ENCODE measurements around the gene NUDT1.
A peak's percentile ranks its signal among the peaks of the same experiment; 100 is the strongest.

The NUDT1 gene

DNA sequence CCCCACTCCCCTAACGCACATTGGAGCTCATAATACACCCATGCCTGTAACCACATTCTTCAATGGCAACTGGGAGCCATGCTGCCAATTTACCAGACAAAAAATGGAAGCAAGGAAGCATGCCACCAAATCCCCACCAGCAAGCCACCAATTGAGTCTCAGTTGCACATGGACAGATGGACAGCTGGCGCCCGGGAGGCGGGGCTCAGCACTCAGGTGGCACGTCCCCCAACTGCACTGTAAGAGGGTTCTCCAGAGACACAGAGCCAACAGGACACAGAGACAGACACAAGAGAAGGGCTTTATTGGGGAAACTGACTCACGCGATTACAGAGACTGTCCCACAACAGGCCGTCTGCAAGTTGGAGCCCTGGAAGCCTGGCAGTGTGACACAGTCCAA is 11.8 kb upstream of the NUDT1 start:
- H3K4me3 ChIP-seq (ENCODE audit: low read length), result no peak overlapping the region
- DNase-seq (ENCODE audit: low read depth), result no peak
- TF ChIP-seq, protein P1, sequence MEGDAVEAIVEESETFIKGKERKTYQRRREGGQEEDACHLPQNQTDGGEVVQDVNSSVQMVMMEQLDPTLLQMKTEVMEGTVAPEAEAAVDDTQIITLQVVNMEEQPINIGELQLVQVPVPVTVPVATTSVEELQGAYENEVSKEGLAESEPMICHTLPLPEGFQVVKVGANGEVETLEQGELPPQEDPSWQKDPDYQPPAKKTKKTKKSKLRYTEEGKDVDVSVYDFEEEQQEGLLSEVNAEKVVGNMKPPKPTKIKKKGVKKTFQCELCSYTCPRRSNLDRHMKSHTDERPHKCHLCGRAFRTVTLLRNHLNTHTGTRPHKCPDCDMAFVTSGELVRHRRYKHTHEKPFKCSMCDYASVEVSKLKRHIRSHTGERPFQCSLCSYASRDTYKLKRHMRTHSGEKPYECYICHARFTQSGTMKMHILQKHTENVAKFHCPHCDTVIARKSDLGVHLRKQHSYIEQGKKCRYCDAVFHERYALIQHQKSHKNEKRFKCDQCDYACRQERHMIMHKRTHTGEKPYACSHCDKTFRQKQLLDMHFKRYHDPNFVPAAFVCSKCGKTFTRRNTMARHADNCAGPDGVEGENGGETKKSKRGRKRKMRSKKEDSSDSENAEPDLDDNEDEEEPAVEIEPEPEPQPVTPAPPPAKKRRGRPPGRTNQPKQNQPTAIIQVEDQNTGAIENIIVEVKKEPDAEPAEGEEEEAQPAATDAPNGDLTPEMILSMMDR (conservative IDR thresholded peaks at IDR 0.05; ENCODE audit: low read length), result no peak

DNA sequence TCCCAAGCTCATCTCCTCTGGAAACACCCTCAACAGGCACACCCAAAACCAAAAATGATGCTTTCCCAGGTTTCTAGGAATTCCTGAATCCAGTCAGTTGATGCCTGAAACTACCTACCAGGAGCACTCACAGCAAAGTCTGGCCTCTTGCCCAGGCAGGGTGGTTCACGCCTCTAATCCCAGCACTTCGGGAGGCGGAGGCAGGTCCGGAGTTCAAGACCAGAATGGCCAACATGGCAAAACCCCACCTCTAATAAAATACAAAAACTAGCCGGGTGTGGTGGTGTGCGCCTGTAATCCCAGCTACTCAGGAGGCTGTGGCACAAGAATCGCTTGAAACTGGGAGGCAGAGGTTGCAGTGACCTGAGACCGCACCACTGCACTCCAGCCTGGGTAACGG is 11.1 kb upstream of the NUDT1 start:
- DNase-seq (ENCODE audit: low read depth), result no peak
- no peak overlapping the region for H3K4me3 ChIP-seq (ENCODE audit: low read length)
- TF ChIP-seq, protein P1 (conservative IDR thresholded peaks at IDR 0.05; ENCODE audit: low read length), result no peak

DNA sequence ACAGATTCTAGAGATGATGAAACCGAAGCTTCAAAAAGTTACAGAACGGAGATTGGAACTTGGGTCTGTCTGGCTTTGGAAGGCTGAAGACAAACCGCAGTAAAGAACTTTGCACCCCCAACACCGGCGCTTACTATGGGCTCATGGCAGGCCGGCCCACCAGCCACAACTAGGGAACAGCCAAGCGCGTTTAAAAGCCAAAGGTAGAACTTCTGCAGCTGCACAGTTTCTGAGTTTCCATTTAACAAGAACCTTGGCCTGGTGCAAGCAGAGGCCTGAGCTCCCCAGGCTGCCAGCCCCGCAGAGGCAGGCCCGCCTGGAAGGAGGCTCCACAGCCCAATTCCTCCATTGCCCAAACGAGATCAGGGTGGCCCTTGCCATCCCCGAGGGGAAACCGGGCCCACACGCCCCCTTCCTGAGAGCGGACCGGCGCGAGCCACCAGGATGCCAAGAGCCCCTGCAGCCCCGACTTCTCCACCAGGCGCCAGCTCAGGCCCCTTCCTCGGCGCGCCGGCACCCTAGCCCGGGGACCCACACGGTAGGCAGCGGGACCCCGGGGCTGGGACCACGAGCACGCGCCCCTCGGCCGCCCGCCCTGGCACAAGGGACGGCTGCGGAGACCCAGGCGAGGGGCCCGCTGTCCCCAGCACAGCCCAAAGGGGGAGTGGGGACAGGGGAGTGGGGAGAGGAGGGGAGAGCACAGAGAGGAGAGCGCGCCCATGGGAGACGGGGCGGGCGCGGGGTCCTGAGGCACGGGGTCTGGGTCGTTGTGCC is 9.8 kb upstream of the NUDT1 start:
- peak overlapping the region; percentile 81 for H3K4me3 ChIP-seq (ENCODE audit: low read length)
- TF ChIP-seq, protein P1 (conservative IDR thresholded peaks at IDR 0.05; ENCODE audit: low read length), result no peak
- DNase-seq (ENCODE audit: low read depth), result peak; percentile 15

DNA sequence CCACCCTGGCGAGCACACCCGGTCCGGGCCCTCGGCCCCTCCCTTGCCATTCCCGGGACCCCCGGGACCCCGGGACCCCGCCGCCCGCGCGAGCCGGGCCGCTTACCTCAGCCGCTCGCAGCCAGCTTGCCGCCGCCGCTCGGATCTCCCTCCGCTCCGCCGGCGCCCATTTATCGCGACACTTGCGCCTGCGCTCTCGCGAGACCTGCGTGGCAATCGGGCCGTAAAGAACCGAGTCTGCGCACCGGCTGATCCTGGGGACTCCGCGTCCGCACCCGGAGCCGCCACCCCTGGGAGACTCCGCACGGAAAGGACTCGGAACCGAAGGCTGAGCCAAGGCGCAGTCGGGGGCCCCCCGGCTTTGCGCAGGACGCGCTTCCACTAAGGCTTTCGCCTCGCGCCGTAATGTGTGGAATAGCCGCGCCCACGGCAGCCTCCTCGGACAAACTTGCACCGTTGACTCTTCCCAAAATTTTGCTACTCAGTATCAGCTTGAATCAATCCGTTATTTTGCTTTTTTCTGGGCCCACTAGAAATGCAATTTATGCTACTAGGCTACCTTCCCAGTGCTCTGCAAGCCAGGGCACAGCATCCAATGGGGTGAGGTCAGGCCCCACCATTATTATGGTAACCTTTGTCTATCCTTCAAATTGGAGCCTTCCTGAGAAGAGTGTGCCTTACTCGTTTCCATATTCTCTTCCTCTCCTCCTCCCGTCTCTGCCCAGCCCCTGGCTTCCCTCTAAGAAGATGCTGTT is 9.1 kb upstream of the NUDT1 start, which contains the start of gene MAD1L1:
MAD1L1 (minus strand) TSS at position 180 of the 755 bp plus-strand sequence. CDS start 2,812 bp downstream, outside the sequence.
- TF ChIP-seq, protein P1 (conservative IDR thresholded peaks at IDR 0.05; ENCODE audit: low read length), result no peak
- H3K4me3 ChIP-seq (ENCODE audit: low read length), result peak within 1 kb of the TSS; percentile 81
- DNase-seq (ENCODE audit: low read depth), result peak; percentile 86

DNA sequence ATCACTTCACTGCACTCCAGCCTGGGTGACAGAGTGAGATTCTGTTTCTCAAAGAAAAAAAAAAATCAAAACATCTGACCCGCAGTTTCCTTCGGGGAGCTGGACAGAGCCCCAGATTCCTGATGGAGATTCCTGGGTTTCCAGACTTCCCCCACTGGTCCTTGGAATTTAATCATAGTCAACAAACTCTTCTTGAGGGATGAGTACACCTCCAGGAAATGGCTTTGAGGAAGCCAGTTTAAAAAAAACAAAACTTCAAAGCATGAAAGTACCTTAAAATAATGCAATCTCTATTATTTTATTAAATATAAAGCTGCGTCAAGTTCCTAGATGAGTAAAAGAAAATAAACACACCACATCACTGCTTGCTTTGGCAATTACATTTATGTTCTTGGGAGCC is 8.1 kb upstream of the NUDT1 start:
- peak; percentile 29 for DNase-seq (ENCODE audit: low read depth)
- no peak overlapping the region for H3K4me3 ChIP-seq (ENCODE audit: low read length)
- TF ChIP-seq, protein P1 (conservative IDR thresholded peaks at IDR 0.05; ENCODE audit: low read length), result no peak

DNA sequence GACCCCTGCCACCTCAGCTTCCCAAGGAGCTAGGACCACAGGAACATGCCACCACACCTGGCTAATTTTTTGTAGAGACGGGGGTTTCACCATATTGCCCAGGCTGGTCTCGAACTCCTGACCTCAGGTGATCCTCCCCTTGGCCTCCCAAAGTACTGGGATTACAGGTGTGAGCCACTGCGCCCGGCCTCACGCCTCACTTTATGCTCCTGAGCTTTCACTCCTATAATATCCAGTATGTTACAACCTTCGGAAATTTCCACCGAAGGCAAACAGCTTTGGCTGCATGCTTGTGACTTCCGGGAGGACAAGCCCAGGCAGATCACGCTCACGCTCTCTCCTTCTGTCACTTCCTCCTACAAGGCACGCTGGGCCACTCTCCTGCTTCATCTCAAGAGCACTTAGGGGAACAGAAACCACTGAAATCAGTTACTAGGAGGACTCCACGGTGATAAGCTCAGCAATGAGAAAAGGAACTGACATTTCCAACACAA is 4.9 kb upstream of the NUDT1 start:
- no peak overlapping the region for H3K4me3 ChIP-seq (ENCODE audit: low read length)
- TF ChIP-seq, protein P1 (conservative IDR thresholded peaks at IDR 0.05; ENCODE audit: low read length), result no peak
- DNase-seq (ENCODE audit: low read depth), result no peak
